Measurements from ENCODE around the gene RALA. TPM values are rescaled to one million over a fixed set of nuclear protein-coding genes. Genes with fewer than 3 reads are reported as not detected.

Gene RALA
- total RNA-seq, 4 donors from 2014 or later, result 18.3 to 29.7 (median 20.0) TPM

- H3K4me1 ChIP-seq, result peaks cover 0 to 8% of the 10 kb centered on the region in 2 donors
- H3K27me3 ChIP-seq, result no peaks in the 10 kb centered on the region
- TF ChIP-seq CTCF (IDR thresholded peaks at IDR 0.05) (no peak), POLR2A (IDR thresholded peaks at IDR 0.05) (no peak)
- intact Hi-C loops (cut with DNase I), result no loop called here
- no peak overlapping the region for H3K4me3 ChIP-seq (replicated peaks in 1 of 3)
- no peak overlapping the region for H3K27ac ChIP-seq
- H3K9me3 ChIP-seq, result no peaks in the 10 kb centered on the region
- H3K36me3 ChIP-seq, result no peaks in the 10 kb centered on the region
- WGBS, 2 donors, result 70 to 90% methylated on average over 2 of the region's 2 CpGs
- DNase-seq, result no peak
Measured at GRCh38 chr7:39606352-39606751, 17.0 kb upstream of the RALA start.

DNA sequence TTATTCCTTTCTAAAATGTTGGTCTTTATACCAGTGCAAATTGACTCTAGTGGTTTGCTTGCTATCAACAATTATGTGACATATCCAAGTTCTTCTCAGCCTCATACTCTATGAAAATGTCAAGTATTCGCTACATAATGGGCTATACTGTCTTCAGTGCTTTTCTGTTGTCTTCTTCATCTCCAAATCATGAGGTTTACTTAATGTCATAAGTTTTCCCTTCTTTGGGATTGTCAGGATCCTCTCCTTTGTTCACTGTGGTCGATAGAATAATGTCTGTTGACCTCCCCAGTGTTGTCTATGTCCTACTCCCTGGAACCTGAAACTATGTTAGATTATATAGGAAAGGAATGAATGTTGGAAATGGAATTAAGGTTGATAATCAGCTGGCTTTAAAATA is 16.4 kb upstream of the RALA start:
- DNase-seq, result no peak
- Histone ChIP-seq H3K9me3 (no peaks in the 10 kb centered on the region), H3K4me3 (replicated peaks in 1 of 3) (no peak overlapping the region), H3K27ac (no peak overlapping the region), H3K36me3 (no peaks in the 10 kb centered on the region), H3K4me1 (peaks cover 0 to 8% of the 10 kb centered on the region in 2 donors), H3K27me3 (no peaks in the 10 kb centered on the region)
- 93 to 95% methylated on average over 2 of the region's 2 CpGs for WGBS, 2 donors
- TF ChIP-seq POLR2A (IDR thresholded peaks at IDR 0.05) (no peak), CTCF (IDR thresholded peaks at IDR 0.05) (no peak)
- intact Hi-C loops (cut with DNase I), result no loop called here

- no peak overlapping the region for H3K4me3 ChIP-seq (replicated peaks in 1 of 3)
- 94 to 98% methylated on average over 2 of the region's 2 CpGs for WGBS, 2 donors
- H3K36me3 ChIP-seq, result no peaks in the 10 kb centered on the region
- TF ChIP-seq POLR2A (IDR thresholded peaks at IDR 0.05) (no peak), CTCF (IDR thresholded peaks at IDR 0.05) (no peak)
- no peak for DNase-seq
- H3K27me3 ChIP-seq, result no peaks in the 10 kb centered on the region
- intact Hi-C loops (cut with DNase I), result no loop called here
- no peaks in the 10 kb centered on the region for H3K9me3 ChIP-seq
- H3K4me1 ChIP-seq, result peaks cover 0 to 8% of the 10 kb centered on the region in 2 donors
- H3K27ac ChIP-seq, result no peak overlapping the region
Measured at GRCh38 chr7:39607865-39608264, 15.5 kb upstream of the RALA start.

GRCh38 chr7:39608278-39608677 is 15.1 kb upstream of the RALA start:
- Histone ChIP-seq H3K4me3 (replicated peaks in 1 of 3) (no peak overlapping the region), H3K9me3 (no peaks in the 10 kb centered on the region), H3K36me3 (no peaks in the 10 kb centered on the region), H3K27me3 (no peaks in the 10 kb centered on the region), H3K27ac (no peak overlapping the region), H3K4me1 (peaks cover 0 to 8% of the 10 kb centered on the region in 2 donors)
- intact Hi-C loops (cut with DNase I), result no loop called here
- 69 to 82% methylated on average over 3 of the region's 3 CpGs for WGBS, 2 donors
- TF ChIP-seq CTCF (IDR thresholded peaks at IDR 0.05), result no peak
- no peak for TF ChIP-seq POLR2A (IDR thresholded peaks at IDR 0.05)
- no peak for DNase-seq

- peak in 1 of 2 donors; percentile 11 for DNase-seq
- no peaks in the 10 kb centered on the region for H3K9me3 ChIP-seq
- intact Hi-C loops (cut with DNase I), result no loop called here
- TF ChIP-seq CTCF (IDR thresholded peaks at IDR 0.05) (no peak), POLR2A (IDR thresholded peaks at IDR 0.05) (no peak)
- H3K4me1 ChIP-seq, result peaks cover 0 to 8% of the 10 kb centered on the region in 2 donors
- 9 to 11% methylated on average over 21 to 36 of the region's 36 CpGs for WGBS, 2 donors
- no peaks in the 10 kb centered on the region for H3K36me3 ChIP-seq
- H3K27me3 ChIP-seq, result no peaks in the 10 kb centered on the region
- peak overlapping the region in 1 of 3 donors; percentile 26 for H3K27ac ChIP-seq
- H3K4me3 ChIP-seq (replicated peaks in 1 of 3), result peak overlapping the region in 1 of 3 donors; percentile 10
Measured at GRCh38 chr7:39609113-39609934, 14.0 kb upstream of the RALA start.

Measured in thyroid gland (tissue), 4 donors.